SK-N-MC (cell line): Measurements from ENCODE around the gene AXIN1.
A peak's percentile ranks its signal among the peaks of the same experiment; 100 is the strongest.
"Not testable (repeated sequence)": the region's sequence is repeated elsewhere in the genome, so short reads cannot be mapped to it uniquely, and the experiment has no call there.

Experiments
- DNase-seq: peaks from one replicate; pipeline ENCODE4 v3.0.0-alpha.2; 2011; ENCODE audit warnings: low read depth, low spot score
- H3K27ac ChIP-seq: fragments of 200-600 bp; sonication (generic); 2 replicates; pipeline ENCODE4 v1.5.1; 2016; ENCODE audit warnings: mixed run types
- H3K36me3 ChIP-seq: fragments of 200-600 bp; sonication (generic); 2 replicates; pipeline ENCODE4 v1.6.1; 2017; ENCODE audit warnings: antibody characterized with exemption, low read length, mixed read lengths; ENCODE audit not compliant: insufficient read depth
- H3K4me3 ChIP-seq: fragments of 200-600 bp; sonication (generic); 2 replicates; pipeline ENCODE4 v1.5.1; 2016
- H3K9ac ChIP-seq: fragments of 200-600 bp; sonication (generic); 2 replicates; pipeline ENCODE4 v1.8.0; 2017; ENCODE audit warnings: mixed run types, mixed read lengths; ENCODE audit not compliant: insufficient read length
- H3K9me3 ChIP-seq: fragments of 200-600 bp; sonication (generic); 2 replicates; pipeline ENCODE4 v1.6.1; 2017; ENCODE audit warnings: low read depth, mild to moderate bottlenecking, antibody characterized with exemption, low read length, moderate library complexity, mixed read lengths
- EZH2 ChIP-seq: fragments of 200-600 bp; sonication (generic); IDR thresholded peaks from one replicate; pipeline ENCODE4 v1.6.1; 2017; ENCODE audit warnings: antibody characterized with exemption
- FOXP2 ChIP-seq: optimal IDR thresholded peaks from 2 replicates; pipeline ENCODE3; 2011; ENCODE audit warnings: mild to moderate bottlenecking, moderate library complexity; ENCODE audit not compliant: insufficient read depth; ENCODE audit errors: extremely low read length, control extremely low read depth
- POLR2AphosphoS5 ChIP-seq: IDR thresholded peaks from 2 replicates; pipeline ENCODE4 v1.6.1; 2012; ENCODE audit warnings: mild to moderate bottlenecking, low read depth, low read length, borderline replicate concordance

Gene AXIN1

GRCh38 chr16:340370-341091 is 12.0 kb downstream of the AXIN1 start:
- Histone ChIP-seq H3K9ac (no peak overlapping the region), H3K36me3 (peaks cover 8% of the 10 kb centered on the region; the same call in 1 of the 2 replicates), H3K4me3 (no peak overlapping the region), H3K9me3 (no peaks in the 10 kb centered on the region), H3K27ac (peak overlapping the region; percentile 14; the same call in 1 of the 2 replicates)
- DNase-seq = no peak
- TF ChIP-seq FOXP2 (no peak), POLR2AphosphoS5 (no peak), EZH2 (no peak)

GRCh38 chr16:339680-340079 is 12.8 kb downstream of the AXIN1 start:
- H3K36me3 ChIP-seq = peaks cover 5% of the 10 kb centered on the region; the same call in 1 of the 2 replicates
- no peak overlapping the region for H3K4me3 ChIP-seq

GRCh38 chr16:337975-338575 is 14.4 kb downstream of the AXIN1 start:
- Histone ChIP-seq H3K9me3 (no peaks in the 10 kb centered on the region), H3K36me3 (no peaks in the 10 kb centered on the region), H3K9ac (no peak overlapping the region), H3K27ac (no peak overlapping the region), H3K4me3 (no peak overlapping the region)
- TF ChIP-seq POLR2AphosphoS5 (no peak), FOXP2 (no peak), EZH2 (no peak)
- DNase-seq = no peak

More at GRCh38 chr16:339680-340079, 12.8 kb downstream of the AXIN1 start:
- DNase-seq = no peak
- TF ChIP-seq POLR2AphosphoS5 (no peak), FOXP2 (no peak), EZH2 (no peak)
- Histone ChIP-seq H3K9ac (no peak overlapping the region), H3K27ac (no peak overlapping the region), H3K9me3 (no peaks in the 10 kb centered on the region)

GRCh38 chr16:337437-337836 is 15.1 kb downstream of the AXIN1 start:
- no peak for TF ChIP-seq POLR2AphosphoS5
- no peak for TF ChIP-seq FOXP2
- no peak for TF ChIP-seq EZH2
- Histone ChIP-seq H3K9ac (no peak overlapping the region), H3K36me3 (no peaks in the 10 kb centered on the region), H3K9me3 (no peaks in the 10 kb centered on the region), H3K27ac (no peak overlapping the region), H3K4me3 (no peak overlapping the region)
- DNase-seq = no peak

GRCh38 chr16:336269-336668 is 16.3 kb downstream of the AXIN1 start:
- H3K9ac ChIP-seq = no peak overlapping the region
- no peak overlapping the region for H3K4me3 ChIP-seq
- no peaks in the 10 kb centered on the region for H3K9me3 ChIP-seq
- DNase-seq = no peak
- no peak overlapping the region for H3K27ac ChIP-seq
- TF ChIP-seq EZH2 (no peak), FOXP2 (no peak), POLR2AphosphoS5 (no peak)
- H3K36me3 ChIP-seq = no peaks in the 10 kb centered on the region

- H3K4me3 ChIP-seq, H3K36me3 ChIP-seq, H3K27ac ChIP-seq, H3K9ac ChIP-seq, H3K9me3 ChIP-seq, DNase-seq: not testable (repeated sequence)
Measured at GRCh38 chr16:334861-335632, 17.5 kb downstream of the AXIN1 start.

GRCh38 chr16:334164-334832 is 18.2 kb downstream of the AXIN1 start:
- not testable (repeated sequence) for H3K9me3 ChIP-seq, H3K9ac ChIP-seq, DNase-seq, H3K36me3 ChIP-seq, H3K4me3 ChIP-seq, H3K27ac ChIP-seq

GRCh38 chr16:333406-334094 is 19.0 kb downstream of the AXIN1 start:
- H3K9me3 ChIP-seq = no peaks in the 10 kb centered on the region
- H3K4me3 ChIP-seq = no peak overlapping the region
- H3K27ac ChIP-seq = 0 out of 2 replicates have a peak overlapping the region, but pooled peaks have one; percentile 25
- TF ChIP-seq FOXP2 (no peak), POLR2AphosphoS5 (no peak), EZH2 (no peak)
- DNase-seq = no peak
- H3K36me3 ChIP-seq = no peaks in the 10 kb centered on the region
- H3K9ac ChIP-seq = no peak overlapping the region

- not testable (repeated sequence) for H3K9ac ChIP-seq, H3K36me3 ChIP-seq, H3K4me3 ChIP-seq, H3K27ac ChIP-seq, DNase-seq, H3K9me3 ChIP-seq
Measured at GRCh38 chr16:331181-331814, 21.2 kb downstream of the AXIN1 start.
